ENCODE measurements around the gene ASB15. TPM values are rescaled to one million over a fixed set of nuclear protein-coding genes. Genes with fewer than 3 reads are reported as not detected.
"Not testable (repeated sequence)": the region's sequence is repeated elsewhere in the genome, so short reads cannot be mapped to it uniquely, and the experiment has no call there.

ASB15 gene
- total RNA-seq, result under 0.01 TPM

GRCh38 chr7:123601530-123601929 is at the start of gene ASB15:
TSS of gene ASB15 (plus strand) at chr7:123601821. CDS start at chr7:123614503, 12,682 bp downstream.
- DNase-seq (ENCODE audit: low read depth in 2 of 3, low spot score in 2 of 3), result no peak

DNA sequence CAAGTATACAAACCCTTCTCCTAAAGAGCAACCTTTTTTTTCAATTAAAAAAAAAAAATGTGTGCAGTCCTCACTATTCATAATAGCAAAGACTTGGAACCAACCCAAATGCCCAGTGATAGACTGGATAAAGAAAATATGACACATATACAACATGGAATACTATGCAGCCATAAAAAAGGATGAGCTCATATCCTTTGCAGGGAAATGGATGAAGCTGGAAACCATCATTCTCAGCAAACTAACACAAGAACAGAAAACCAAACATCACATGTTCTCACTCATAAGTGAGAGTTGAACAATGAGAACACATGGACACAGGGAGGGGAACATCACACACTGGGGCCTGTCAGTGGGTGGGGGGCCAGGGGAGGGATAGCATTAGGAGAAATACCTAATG is 49.5 kb upstream of the ASB15 start:
- not testable (repeated sequence) for DNase-seq (ENCODE audit: low read depth in 2 of 3, low spot score in 2 of 3)

- DNase-seq (ENCODE audit: low read depth in 2 of 3, low spot score in 2 of 3), result no peak
These were observed 49.0 kb upstream of the ASB15 start for GRCh38 chr7:123552641-123553040.

GRCh38 chr7:123553159-123553558 is 48.5 kb upstream of the ASB15 start:
- DNase-seq (ENCODE audit: low read depth in 2 of 3, low spot score in 2 of 3), result no peak

DNA sequence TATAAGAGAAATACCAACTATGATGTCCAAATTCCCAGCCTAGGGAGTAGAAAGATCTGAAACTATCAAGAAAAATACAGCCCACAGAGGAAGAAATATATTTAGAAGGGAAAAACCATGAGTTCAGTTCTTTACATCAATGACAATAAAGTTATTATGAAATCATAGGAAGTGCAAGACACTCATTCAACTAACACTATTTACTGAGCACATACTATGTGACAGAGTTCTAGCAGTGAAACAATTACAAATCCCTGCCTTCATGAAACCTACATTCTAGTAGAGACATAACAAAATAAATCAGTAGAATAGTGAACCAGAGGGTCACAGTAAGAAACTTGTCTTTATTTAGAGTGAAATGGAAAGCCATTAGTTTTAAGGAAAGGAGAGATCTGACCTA is 46.1 kb upstream of the ASB15 start:
- no peak for DNase-seq (ENCODE audit: low read depth in 2 of 3, low spot score in 2 of 3)

DNA sequence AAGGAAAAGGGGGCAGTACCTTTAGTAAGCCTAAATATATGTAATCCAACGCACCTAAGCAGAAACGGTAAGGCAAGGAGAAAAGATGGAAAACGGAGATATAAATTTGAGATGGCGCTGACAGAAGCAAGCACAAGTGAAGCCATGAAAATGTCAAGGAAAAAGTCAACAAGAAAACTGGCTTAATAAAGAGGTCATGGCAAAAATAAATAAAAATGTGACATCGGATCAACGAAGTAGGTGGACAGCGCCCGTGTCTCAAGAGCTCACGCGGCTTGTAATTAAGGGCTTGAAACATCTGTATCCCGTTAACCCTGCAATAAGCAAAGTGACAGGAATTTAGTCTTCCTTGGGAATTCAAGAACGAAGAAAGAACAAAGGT is 44.6 kb upstream of the ASB15 start:
- no peak for DNase-seq (ENCODE audit: low read depth in 2 of 3, low spot score in 2 of 3)

GRCh38 chr7:123557398-123558288 is 44.0 kb upstream of the ASB15 start, which contains the start of gene NDUFA5:
TSS of gene NDUFA5 (minus strand) at chr7:123557818. CDS start at chr7:123557795, 23 bp downstream.
- DNase-seq (ENCODE audit: low read depth in 2 of 3, low spot score in 2 of 3), result peak; percentile 93 to 100 (median 98)

- no peak for DNase-seq (ENCODE audit: low read depth in 2 of 3, low spot score in 2 of 3)
These were observed 43.2 kb upstream of the ASB15 start for GRCh38 chr7:123558289-123558874.

- DNase-seq (ENCODE audit: low read depth in 2 of 3, low spot score in 2 of 3), result no peak
These were observed 39.5 kb upstream of the ASB15 start for GRCh38 chr7:123562121-123562520.

GRCh38 chr7:123569352-123570010 is 32.1 kb upstream of the ASB15 start:
- peak in 2 of 3 donors; percentile 10 to 46 for DNase-seq (ENCODE audit: low read depth in 2 of 3, low spot score in 2 of 3)

DNA sequence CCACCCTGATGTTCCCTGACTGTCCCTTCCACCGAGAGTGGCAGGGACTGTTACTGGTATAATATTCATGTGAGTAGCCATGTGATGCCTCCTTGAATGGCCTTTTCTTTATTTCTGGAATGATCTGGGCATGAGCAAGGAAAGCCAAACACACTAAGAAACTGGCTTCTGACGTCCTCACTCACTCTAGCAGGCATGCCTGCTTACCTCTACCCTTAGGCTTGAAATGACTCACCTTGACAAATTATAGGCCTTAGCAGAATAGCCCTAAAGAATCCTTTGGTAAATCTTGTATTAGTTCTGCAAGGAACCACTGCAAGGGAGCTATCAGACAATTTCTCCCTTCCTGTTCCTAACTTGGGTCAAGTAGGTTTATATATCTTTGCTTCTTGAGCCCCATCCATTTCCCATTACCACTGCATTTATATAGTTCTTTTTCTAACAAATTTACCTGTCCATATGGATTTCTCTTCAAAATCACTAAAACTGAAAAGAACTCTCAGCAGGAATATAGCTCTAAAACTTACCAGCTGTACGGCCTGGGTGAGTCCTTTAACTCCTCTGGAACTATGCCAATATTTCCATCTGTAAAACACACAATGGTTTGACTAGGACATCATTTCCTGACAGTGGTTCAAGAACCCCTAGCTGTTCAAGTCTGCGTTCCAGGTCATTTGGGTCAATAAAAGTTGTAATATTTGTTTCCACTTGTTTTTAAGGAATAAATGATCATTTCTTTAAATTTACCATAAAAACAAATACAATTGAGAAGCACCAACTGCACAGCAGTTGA is 31.0 kb upstream of the ASB15 start:
- DNase-seq (ENCODE audit: low read depth in 2 of 3, low spot score in 2 of 3), result no peak

- DNase-seq (ENCODE audit: low read depth in 2 of 3, low spot score in 2 of 3), result no peak
These were observed 30.4 kb upstream of the ASB15 start for GRCh38 chr7:123571187-123571586.

GRCh38 chr7:123571684-123572083 is 29.9 kb upstream of the ASB15 start:
- no peak for DNase-seq (ENCODE audit: low read depth in 2 of 3, low spot score in 2 of 3)

DNA sequence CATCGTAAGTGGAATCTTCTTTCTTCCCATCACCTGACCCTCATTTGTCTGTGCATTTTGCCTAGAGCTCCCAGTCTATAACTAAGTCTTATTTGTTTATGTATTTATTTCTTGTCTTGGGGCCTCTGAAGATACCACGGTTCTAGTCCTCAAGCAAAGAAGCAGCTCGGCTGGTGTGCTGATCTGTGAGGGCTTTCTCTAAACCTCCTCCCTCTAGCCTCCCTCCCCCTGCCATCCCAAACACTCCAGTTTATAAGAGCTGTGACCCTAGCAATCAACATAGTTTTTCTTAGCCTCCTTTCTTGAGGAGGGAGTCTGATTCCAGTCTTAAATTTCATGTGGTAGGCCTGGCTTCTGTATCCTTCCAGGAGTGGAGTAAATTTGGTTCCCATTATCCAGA is 28.3 kb upstream of the ASB15 start:
- DNase-seq (ENCODE audit: low read depth in 2 of 3, low spot score in 2 of 3), result no peak

GRCh38 chr7:123573896-123574467 is 27.6 kb upstream of the ASB15 start:
- DNase-seq (ENCODE audit: low read depth in 2 of 3, low spot score in 2 of 3), result no peak

- no peak for DNase-seq (ENCODE audit: low read depth in 2 of 3, low spot score in 2 of 3)
These were observed 22.2 kb upstream of the ASB15 start for GRCh38 chr7:123579416-123579815.

DNA sequence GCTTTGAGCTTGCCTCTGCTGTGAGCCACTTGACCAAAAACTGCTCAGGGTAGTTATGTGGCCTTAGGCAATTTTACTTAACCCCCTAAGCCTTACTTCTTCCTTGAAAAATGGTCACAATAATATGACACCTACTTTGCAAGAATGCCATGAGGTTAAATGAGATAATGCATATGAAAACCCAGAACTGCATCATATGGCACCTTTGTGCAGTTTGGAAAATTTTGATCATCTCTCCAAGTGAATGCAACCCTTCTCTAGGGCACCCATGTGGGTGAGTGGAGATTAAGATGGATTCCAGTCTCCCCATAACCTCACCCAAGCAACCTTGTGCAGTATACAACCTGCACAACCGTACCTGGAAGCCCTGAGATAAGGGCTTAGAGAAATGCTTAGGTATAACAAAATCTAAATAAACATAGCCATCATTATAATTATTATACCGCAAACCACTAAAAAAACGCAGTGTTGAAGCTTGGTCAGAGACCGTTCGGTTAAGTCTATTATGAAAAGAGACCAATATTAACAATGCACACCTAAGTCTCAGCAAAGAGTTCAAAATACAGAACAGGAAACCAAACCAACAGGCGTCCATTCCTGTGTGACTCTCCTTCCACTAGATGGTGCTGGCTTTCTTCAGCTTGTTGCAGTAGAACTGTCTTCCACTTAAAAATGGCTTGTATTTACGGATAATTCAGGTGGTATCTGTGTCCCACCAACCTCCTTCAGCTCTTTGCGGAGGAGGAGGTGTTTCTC is 21.0 kb upstream of the ASB15 start:
- peak in 2 of 3 donors; percentile 18 to 48 for DNase-seq (ENCODE audit: low read depth in 2 of 3, low spot score in 2 of 3)

GRCh38 chr7:123581162-123581459 is 20.5 kb upstream of the ASB15 start:
- no peak for DNase-seq (ENCODE audit: low read depth in 2 of 3, low spot score in 2 of 3)

- no peak for DNase-seq (ENCODE audit: low read depth in 2 of 3, low spot score in 2 of 3)
These were observed 17.8 kb upstream of the ASB15 start for GRCh38 chr7:123583821-123584220.

GRCh38 chr7:123588376-123588775 is 13.2 kb upstream of the ASB15 start:
- no peak for DNase-seq (ENCODE audit: low read depth in 2 of 3, low spot score in 2 of 3)
